ENCODE measurements around the gene BAZ1A. TPM values are rescaled to one million over a fixed set of nuclear protein-coding genes. Genes with fewer than 3 reads are reported as not detected.

The BAZ1A gene
- total and polyA plus RNA-seq, 9 of the 15 experiments (the other 6 are each of a cell fraction or from before 2014, with no cell fraction given), result 22.0 to 71.2 (median 39.1) TPM

GRCh38 chr14:34867199-34867598 lies 8.0 kb downstream of the BAZ1A start:
- intact Hi-C loops (cut with micrococcal nuclease) (no loop called here), in situ Hi-C loops (cut with MboI) (no loop called here)
- H3K4me1 ChIP-seq (replicated peaks in 1 of 2; ENCODE audit: control insufficient read depth in 2 of 2, insufficient read depth in 2 of 2, low read length in 2 of 2), result peaks cover 0 to 5% of the 10 kb centered on the region in 2 experiments; a peak in 3 of 5 replicates
- FAIRE-seq (no peak), DNase-seq (ENCODE audit: extremely low read depth in 1 of 4, low spot score in 3 of 4) (no peak), ATAC-seq (no peak)
- no TSS peak for BruUV-seq (replicated peaks)
- no peaks in the 10 kb centered on the region for H3K9me1 ChIP-seq (ENCODE audit: control insufficient read depth, insufficient read depth, low read length)
- H2AFZ ChIP-seq (ENCODE audit: low read depth, low read length), result no peak overlapping the region
- H3K79me2 ChIP-seq (ENCODE audit: control insufficient read depth, insufficient read depth, low read length), result peaks cover 87% of the 10 kb centered on the region
- H3K36me3 ChIP-seq (ENCODE audit: control insufficient read depth, insufficient read depth, low read length), result peaks cover 54% of the 10 kb centered on the region
- H3K4me3 ChIP-seq, result no peak overlapping the region
- ChIA-PET POLR2A (interaction anchor here (1.2 kb wide), 1 partner anchor 15 kb away, joined by 4 read pairs; no protein-coding TSS in a partner anchor), CTCF (ENCODE audit: low intra/inter-chr PET ratio) (no interaction called here)
- no peak overlapping the region for H3K9ac ChIP-seq (ENCODE audit: insufficient read depth in 1 of 2, low read depth in 2 of 2, low read length in 2 of 2)
- H3K9me3 ChIP-seq (replicated peaks; ENCODE audit: control insufficient read depth, insufficient read depth, low read depth, low read length), result no peaks in the 10 kb centered on the region
- H3K27ac ChIP-seq (ENCODE audit: extremely low read depth, low read depth, low read length), result no peak overlapping the region
- TF ChIP-seq CXXC5 (CRISPR knock-in tag; IDR thresholded peaks at IDR 0.05) (no peak), MTA2 (IDR thresholded peaks at IDR 0.05; ENCODE audit: low read depth) (no peak), TCF3 (CRISPR knock-in tag; IDR thresholded peaks at IDR 0.05) (no peak), DDX20 (tag; IDR thresholded peaks at IDR 0.05; ENCODE audit: low read depth) (no peak), RREB1 (CRISPR knock-in tag; IDR thresholded peaks at IDR 0.05) (no peak), NFE2L1 (tag; IDR thresholded peaks at IDR 0.05; ENCODE audit: borderline replicate concordance, low read depth) (no peak), ARID3A (IDR thresholded peaks at IDR 0.05; ENCODE audit: borderline replicate concordance, low read depth, low read length) (no peak), NBN (IDR thresholded peaks at IDR 0.05; ENCODE audit: low read depth) (no peak)
- no peaks in the 10 kb centered on the region; the same call in 1 of the 2 replicates for H4K20me1 ChIP-seq (replicated peaks; ENCODE audit: control insufficient read depth, insufficient read depth, low read length)
- 73% methylated on average over 4 of the region's 5 CpGs for WGBS (ENCODE audit: insufficient coverage, low coverage, missing lambda C conversion rate)
- H3K27me3 ChIP-seq (ENCODE audit: control insufficient read depth in 2 of 2, insufficient read depth in 2 of 2, low read length in 2 of 2), result no peaks in the 10 kb centered on the region
- no peak overlapping the region for H3K4me2 ChIP-seq (ENCODE audit: insufficient read depth, low read length)
